ENCODE results near the gene TPSB2.
A peak's percentile ranks its signal among the peaks of the same experiment; 100 is the strongest.
"Not testable (repeated sequence)": the region's sequence is repeated elsewhere in the genome, so short reads cannot be mapped to it uniquely, and the experiment has no call there.

Gene TPSB2

DNA sequence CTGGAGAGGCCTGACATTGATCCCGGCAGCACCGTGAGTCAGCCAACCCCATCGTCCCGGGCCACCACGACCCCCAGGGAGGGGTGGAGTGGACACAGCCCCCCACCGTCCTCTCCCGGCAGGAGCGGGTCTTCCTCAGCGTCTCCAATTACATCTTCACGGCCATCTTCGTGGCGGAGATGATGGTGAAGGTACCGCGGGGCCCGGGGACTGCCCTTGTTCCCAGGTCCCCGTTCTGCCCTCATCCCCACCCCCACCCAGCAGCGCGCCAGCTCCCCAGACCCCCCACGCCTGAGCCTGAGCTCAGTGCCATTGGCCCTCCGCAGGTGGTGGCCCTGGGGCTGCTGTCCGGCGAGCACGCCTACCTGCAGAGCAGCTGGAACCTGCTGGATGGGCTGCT is 19.5 kb downstream of the TPSB2 start:
- Mint-ChIP-seq H3K36me3 (no peaks in the 10 kb centered on the region), H3K27ac (no peak overlapping the region), H3K9me3 (ENCODE audit: low read depth) (no peaks in the 10 kb centered on the region), H3K4me3 (no peak overlapping the region), H3K4me1 (ENCODE audit: low read depth) (peaks cover 3% of the 10 kb centered on the region), H3K27me3 (no peaks in the 10 kb centered on the region)

DNA sequence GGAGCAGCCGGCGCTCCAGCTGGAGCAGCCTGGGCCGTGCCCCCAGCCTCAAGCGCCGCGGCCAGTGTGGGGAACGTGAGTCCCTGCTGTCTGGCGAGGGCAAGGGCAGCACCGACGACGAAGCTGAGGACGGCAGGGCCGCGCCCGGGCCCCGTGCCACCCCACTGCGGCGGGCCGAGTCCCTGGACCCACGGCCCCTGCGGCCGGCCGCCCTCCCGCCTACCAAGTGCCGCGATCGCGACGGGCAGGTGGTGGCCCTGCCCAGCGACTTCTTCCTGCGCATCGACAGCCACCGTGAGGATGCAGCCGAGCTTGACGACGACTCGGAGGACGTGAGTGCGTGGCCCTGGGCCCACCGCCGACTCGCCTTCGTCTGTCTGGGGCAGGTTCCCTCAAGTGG is 20.9 kb downstream of the TPSB2 start:
- Mint-ChIP-seq H3K4me1 (ENCODE audit: low read depth) (peaks cover 3% of the 10 kb centered on the region), H3K27me3 (no peaks in the 10 kb centered on the region), H3K4me3 (no peak overlapping the region), H3K36me3 (no peaks in the 10 kb centered on the region), H3K27ac (no peak overlapping the region), H3K9me3 (ENCODE audit: low read depth) (no peaks in the 10 kb centered on the region)

GRCh38 chr16:1208239-1208830 is 21.6 kb downstream of the TPSB2 start:
- H3K27ac Mint-ChIP-seq = peak overlapping the region; percentile 82
- H3K4me1 Mint-ChIP-seq (ENCODE audit: low read depth) = peaks cover 3% of the 10 kb centered on the region
- no peaks in the 10 kb centered on the region for H3K9me3 Mint-ChIP-seq (ENCODE audit: low read depth)
- no peaks in the 10 kb centered on the region for H3K36me3 Mint-ChIP-seq
- H3K27me3 Mint-ChIP-seq = no peaks in the 10 kb centered on the region
- peak overlapping the region; percentile 59 for H3K4me3 Mint-ChIP-seq

DNA sequence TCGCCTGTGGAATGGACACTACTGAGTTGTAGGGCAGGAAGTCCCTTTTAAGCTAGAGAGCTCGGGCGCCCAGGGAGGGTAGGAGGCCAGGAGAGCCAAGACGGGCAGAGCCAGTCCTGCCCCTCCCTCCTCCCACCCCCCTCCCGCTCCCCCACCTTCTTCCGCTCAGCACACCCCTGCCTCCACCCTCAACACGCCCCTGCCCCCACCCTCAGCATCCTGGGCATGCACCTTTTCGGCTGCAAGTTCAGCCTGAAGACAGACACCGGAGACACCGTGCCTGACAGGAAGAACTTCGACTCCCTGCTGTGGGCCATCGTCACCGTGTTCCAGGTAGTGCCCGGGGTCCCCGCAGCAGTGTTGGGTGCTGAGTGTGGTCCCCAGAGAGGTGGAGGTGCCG is 23.2 kb downstream of the TPSB2 start:
- H3K27me3 Mint-ChIP-seq = no peaks in the 10 kb centered on the region
- no peaks in the 10 kb centered on the region for H3K9me3 Mint-ChIP-seq (ENCODE audit: low read depth)
- H3K4me1 Mint-ChIP-seq (ENCODE audit: low read depth) = peaks cover 3% of the 10 kb centered on the region
- H3K27ac Mint-ChIP-seq = no peak overlapping the region
- no peak overlapping the region for H3K4me3 Mint-ChIP-seq
- no peaks in the 10 kb centered on the region for H3K36me3 Mint-ChIP-seq

- no peak overlapping the region for H3K4me3 Mint-ChIP-seq
- no peaks in the 10 kb centered on the region for H3K27me3 Mint-ChIP-seq
- no peaks in the 10 kb centered on the region for H3K9me3 Mint-ChIP-seq (ENCODE audit: low read depth)
- H3K27ac Mint-ChIP-seq = no peak overlapping the region
- H3K36me3 Mint-ChIP-seq = no peaks in the 10 kb centered on the region
- H3K4me1 Mint-ChIP-seq (ENCODE audit: low read depth) = peaks cover 3% of the 10 kb centered on the region
Measured at GRCh38 chr16:1206326-1206725, 23.7 kb downstream of the TPSB2 start.

GRCh38 chr16:1204933-1205332 is 25.1 kb downstream of the TPSB2 start:
- H3K4me3 Mint-ChIP-seq = no peak overlapping the region
- H3K9me3 Mint-ChIP-seq (ENCODE audit: low read depth) = no peaks in the 10 kb centered on the region
- peaks cover 3% of the 10 kb centered on the region for H3K4me1 Mint-ChIP-seq (ENCODE audit: low read depth)
- no peaks in the 10 kb centered on the region for H3K36me3 Mint-ChIP-seq
- H3K27ac Mint-ChIP-seq = no peak overlapping the region
- no peaks in the 10 kb centered on the region for H3K27me3 Mint-ChIP-seq

DNA sequence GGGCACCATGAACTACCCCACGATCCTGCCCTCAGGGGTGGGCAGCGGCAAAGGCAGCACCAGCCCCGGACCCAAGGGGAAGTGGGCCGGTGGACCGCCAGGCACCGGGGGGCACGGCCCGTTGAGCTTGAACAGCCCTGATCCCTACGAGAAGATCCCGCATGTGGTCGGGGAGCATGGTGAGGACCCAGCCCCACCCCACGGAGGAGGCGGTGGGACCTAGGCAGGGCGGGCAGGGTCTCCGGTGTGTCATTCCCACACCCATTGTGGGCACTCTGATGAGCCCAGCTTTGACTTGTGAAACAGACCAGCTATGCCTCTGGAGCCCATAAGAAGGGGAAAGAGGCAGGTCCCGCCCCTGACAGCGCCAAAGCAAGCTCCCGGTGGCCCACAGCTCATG is 27.7 kb downstream of the TPSB2 start:
- no peaks in the 10 kb centered on the region for H3K4me1 Mint-ChIP-seq (ENCODE audit: low read depth)
- no peaks in the 10 kb centered on the region for H3K27me3 Mint-ChIP-seq
- no peak overlapping the region for H3K27ac Mint-ChIP-seq
- no peaks in the 10 kb centered on the region for H3K9me3 Mint-ChIP-seq (ENCODE audit: low read depth)
- H3K36me3 Mint-ChIP-seq = no peaks in the 10 kb centered on the region
- H3K4me3 Mint-ChIP-seq = no peak overlapping the region

GRCh38 chr16:1201444-1201843 is 28.5 kb downstream of the TPSB2 start:
- Mint-ChIP-seq H3K9me3 (ENCODE audit: low read depth) (no peaks in the 10 kb centered on the region), H3K27ac (no peak overlapping the region), H3K36me3 (no peaks in the 10 kb centered on the region), H3K4me3 (no peak overlapping the region), H3K27me3 (no peaks in the 10 kb centered on the region), H3K4me1 (ENCODE audit: low read depth) (no peaks in the 10 kb centered on the region)

DNA sequence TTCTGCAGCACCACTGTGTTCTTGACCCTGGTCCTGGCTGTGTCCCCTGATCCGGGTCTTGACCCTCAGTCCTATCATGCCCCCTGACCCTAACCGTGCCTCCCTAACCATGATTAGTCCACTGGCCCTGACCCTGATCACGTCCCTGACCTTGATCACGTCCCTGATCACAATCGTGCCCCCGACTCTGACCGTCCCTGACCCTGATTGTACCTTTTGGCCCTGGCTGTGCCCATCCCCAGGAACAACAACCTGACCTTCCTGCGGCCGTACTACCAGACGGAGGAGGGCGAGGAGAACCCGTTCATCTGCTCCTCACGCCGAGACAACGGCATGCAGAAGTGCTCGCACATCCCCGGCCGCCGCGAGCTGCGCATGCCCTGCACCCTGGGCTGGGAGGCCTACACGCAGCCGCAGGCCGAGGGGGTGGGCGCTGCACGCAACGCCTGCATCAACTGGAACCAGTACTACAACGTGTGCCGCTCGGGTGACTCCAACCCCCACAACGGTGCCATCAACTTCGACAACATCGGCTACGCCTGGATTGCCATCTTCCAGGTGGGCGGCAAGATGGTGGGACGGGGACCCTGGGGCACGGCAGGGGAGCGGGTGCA is 29.9 kb downstream of the TPSB2 start:
- Mint-ChIP-seq H3K4me1 (ENCODE audit: low read depth) (no peaks in the 10 kb centered on the region), H3K27ac (no peak overlapping the region), H3K27me3 (no peaks in the 10 kb centered on the region), H3K4me3 (no peak overlapping the region), H3K9me3 (ENCODE audit: low read depth) (no peaks in the 10 kb centered on the region), H3K36me3 (no peaks in the 10 kb centered on the region)

GRCh38 chr16:1199347-1200013 is 30.5 kb downstream of the TPSB2 start:
- Mint-ChIP-seq H3K9me3 (ENCODE audit: low read depth) (no peaks in the 10 kb centered on the region), H3K27ac (no peak overlapping the region), H3K27me3 (no peaks in the 10 kb centered on the region), H3K4me1 (ENCODE audit: low read depth) (no peaks in the 10 kb centered on the region), H3K36me3 (no peaks in the 10 kb centered on the region), H3K4me3 (no peak overlapping the region)

GRCh38 chr16:1198671-1199346 is 31.2 kb downstream of the TPSB2 start:
- not testable (repeated sequence) for H3K9me3 Mint-ChIP-seq (ENCODE audit: low read depth); H3K27ac Mint-ChIP-seq; H3K27me3 Mint-ChIP-seq; H3K4me3 Mint-ChIP-seq; H3K36me3 Mint-ChIP-seq; H3K4me1 Mint-ChIP-seq (ENCODE audit: low read depth)

- H3K9me3 Mint-ChIP-seq (ENCODE audit: low read depth) = no peaks in the 10 kb centered on the region
- H3K36me3 Mint-ChIP-seq = no peaks in the 10 kb centered on the region
- no peaks in the 10 kb centered on the region for H3K27me3 Mint-ChIP-seq
- no peak overlapping the region for H3K4me3 Mint-ChIP-seq
- no peak overlapping the region for H3K27ac Mint-ChIP-seq
- H3K4me1 Mint-ChIP-seq (ENCODE audit: low read depth) = no peaks in the 10 kb centered on the region
Measured at GRCh38 chr16:1198194-1198593, 31.8 kb downstream of the TPSB2 start.

DNA sequence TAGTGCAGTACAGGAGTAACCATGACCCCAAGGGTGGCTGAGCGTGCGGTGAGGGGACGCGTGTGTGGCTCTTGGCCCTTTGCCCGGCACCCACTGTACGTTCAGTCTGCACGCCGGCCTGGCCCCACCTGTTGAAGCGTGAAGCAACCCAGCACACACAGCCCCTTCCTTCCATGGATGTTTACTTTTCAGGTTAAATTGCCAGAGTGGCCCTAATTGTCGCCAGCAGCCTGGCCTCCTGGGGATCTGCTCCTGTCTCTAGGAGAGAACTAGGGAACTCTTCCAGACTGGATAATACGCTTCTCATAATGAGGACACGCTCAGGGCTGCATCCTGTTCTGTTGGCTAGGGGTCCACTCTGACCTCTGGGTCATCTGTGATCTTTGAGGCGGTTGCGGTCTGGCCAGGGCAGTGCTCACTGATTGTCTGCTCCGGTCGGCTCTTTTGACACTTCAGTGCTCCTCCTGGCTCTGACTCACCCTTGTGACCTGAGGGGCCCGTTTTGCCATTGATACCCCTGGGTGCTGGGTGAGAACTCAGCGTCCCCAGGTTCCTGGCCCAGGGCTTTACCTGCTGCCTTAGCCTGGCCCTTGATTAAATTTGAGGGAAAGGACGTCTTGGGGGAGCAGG is 32.6 kb downstream of the TPSB2 start:
- Mint-ChIP-seq H3K36me3 (no peaks in the 10 kb centered on the region), H3K4me1 (ENCODE audit: low read depth) (no peaks in the 10 kb centered on the region), H3K27ac (no peak overlapping the region), H3K27me3 (no peaks in the 10 kb centered on the region), H3K9me3 (ENCODE audit: low read depth) (no peaks in the 10 kb centered on the region), H3K4me3 (no peak overlapping the region)

DNA sequence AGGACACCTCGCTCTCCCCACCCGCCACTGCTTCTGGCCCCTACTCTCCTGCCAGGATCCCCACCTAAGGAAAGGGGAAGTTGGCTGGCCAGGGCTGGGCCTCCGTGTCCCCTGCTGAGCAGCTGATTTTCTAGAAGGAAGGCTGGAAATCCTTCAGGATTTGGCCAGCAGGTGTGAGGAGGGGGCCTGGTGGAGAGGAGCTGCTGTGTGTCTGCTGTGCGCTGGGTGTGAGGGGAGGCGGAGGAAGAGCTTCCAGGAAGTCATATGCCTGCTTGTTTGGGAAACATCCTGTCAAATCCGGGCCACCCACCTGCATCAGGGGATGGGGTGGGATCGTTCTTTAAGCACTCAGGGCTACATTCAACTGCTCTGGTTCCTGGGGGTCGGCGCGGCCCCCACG is 33.5 kb downstream of the TPSB2 start:
- no peaks in the 10 kb centered on the region for H3K36me3 Mint-ChIP-seq
- H3K4me1 Mint-ChIP-seq (ENCODE audit: low read depth) = no peaks in the 10 kb centered on the region
- H3K9me3 Mint-ChIP-seq (ENCODE audit: low read depth) = no peaks in the 10 kb centered on the region
- no peak overlapping the region for H3K4me3 Mint-ChIP-seq
- no peak overlapping the region for H3K27ac Mint-ChIP-seq
- no peaks in the 10 kb centered on the region for H3K27me3 Mint-ChIP-seq

DNA sequence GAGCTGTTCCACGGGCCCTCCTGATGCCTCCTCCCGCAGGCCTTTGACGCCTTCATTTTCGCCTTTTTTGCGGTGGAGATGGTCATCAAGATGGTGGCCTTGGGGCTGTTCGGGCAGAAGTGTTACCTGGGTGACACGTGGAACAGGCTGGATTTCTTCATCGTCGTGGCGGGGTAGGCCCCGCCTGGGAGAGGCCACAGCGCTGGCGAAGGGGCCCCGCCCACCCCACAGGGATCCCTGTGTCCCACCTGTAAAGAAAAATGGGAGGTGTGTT is 34.7 kb downstream of the TPSB2 start:
- Mint-ChIP-seq H3K27me3 (no peaks in the 10 kb centered on the region), H3K36me3 (no peaks in the 10 kb centered on the region), H3K4me1 (ENCODE audit: low read depth) (no peaks in the 10 kb centered on the region), H3K4me3 (no peak overlapping the region), H3K9me3 (ENCODE audit: low read depth) (no peaks in the 10 kb centered on the region), H3K27ac (no peak overlapping the region)
